ENCODE results near the gene MGAT5B.

GRCh38 chr17:76840884-76841775 is 27.1 kb upstream of the MGAT5B start:
- no peak for TF ChIP-seq EZH2 (IDR thresholded peaks at IDR 0.05; ENCODE audit: insufficient read depth, poor library complexity, severe bottlenecking)
- TF ChIP-seq EZH2phosphoT487 (IDR thresholded peaks at IDR 0.05; ENCODE audit: insufficient read depth, low read depth): no peak
